Fibroblast of lung (primary cell): ENCODE data around the gene EID2B. TPM values are rescaled to one million over a fixed set of nuclear protein-coding genes. Genes with fewer than 3 reads are reported as not detected.

ENCODE experiments used
- DNase-seq, 2 donors: peaks; one replicate each; pipeline versions ENCODE4 v3.0.0 to v3.0.0-alpha.2; 2010; ENCODE audit warnings: low read depth in 2 of 2
- H2AFZ ChIP-seq: 2 replicates; pipeline ENCODE4 v1.5.1; 2012; ENCODE audit warnings: low read length, control low read depth, inconsistent platforms
- H3K27ac ChIP-seq: 2 replicates; pipeline ENCODE4 v1.5.1; 2011; ENCODE audit warnings: low read length, control low read depth; ENCODE audit not compliant: insufficient read depth
- H3K27me3 ChIP-seq: 2 replicates; pipeline ENCODE4 v1.5.1; 2011; ENCODE audit warnings: mild to moderate bottlenecking, low read length; ENCODE audit not compliant: control insufficient read depth, insufficient read depth
- H3K36me3 ChIP-seq: 2 replicates; pipeline ENCODE4 v1.5.1; 2011; ENCODE audit warnings: low read length; ENCODE audit not compliant: control insufficient read depth, insufficient read depth
- H3K4me1 ChIP-seq: 2 replicates; pipeline ENCODE4 v1.5.1; 2011; ENCODE audit warnings: low read length; ENCODE audit not compliant: control insufficient read depth, insufficient read depth; ENCODE audit errors: extremely low read depth
- H3K4me2 ChIP-seq: 2 replicates; pipeline ENCODE4 v1.5.1; 2011; ENCODE audit warnings: low read length, control low read depth; ENCODE audit not compliant: insufficient read depth; ENCODE audit errors: extremely low read depth
- H3K4me3 ChIP-seq, 4 experiments: fragments of 200-600 bp in 1 of 4; sonication (generic) in 1 of 4; replicated peaks in 1 of 4; 2 replicates each; pipeline ENCODE4 v1.5.1; 2011 to 2016; ENCODE audit warnings: low read length in 4 of 4, low read depth in 3 of 4, mild to moderate bottlenecking in 3 of 4, control low read depth in 2 of 4, inconsistent platforms in 1 of 4, mixed read lengths in 1 of 4; ENCODE audit not compliant: insufficient read depth in 1 of 4; ENCODE audit errors: control extremely low read depth in 1 of 4
- H3K79me2 ChIP-seq: 2 replicates; pipeline ENCODE4 v1.5.1; 2012; ENCODE audit warnings: mild to moderate bottlenecking, low read length, inconsistent platforms; ENCODE audit not compliant: control insufficient read depth, insufficient read depth
- H3K9ac ChIP-seq: 2 replicates; pipeline ENCODE4 v1.5.1; 2011; ENCODE audit warnings: mild to moderate bottlenecking, low read length, control low read depth; ENCODE audit not compliant: insufficient read depth
- H3K9me3 ChIP-seq: 2 replicates; pipeline ENCODE4 v1.5.1; 2012; ENCODE audit warnings: low read depth, low read length; ENCODE audit not compliant: control insufficient read depth, insufficient read depth
- H4K20me1 ChIP-seq: 2 replicates; pipeline ENCODE4 v1.5.1; 2011; ENCODE audit warnings: low read length; ENCODE audit not compliant: control insufficient read depth, insufficient read depth; ENCODE audit errors: extremely low read depth
- EZH2 ChIP-seq: IDR thresholded peaks from 2 replicates; pipeline ENCODE4 v1.5.1; 2012; ENCODE audit warnings: low read length, control low read depth, mild to moderate bottlenecking; ENCODE audit errors: missing control alignments
- polyA plus RNA-seq, 2 donors: library from polyadenylated mRNA; depleted of rRNA in 1 of 2; stranded (reverse) in 1 of 2; unstranded in 1 of 2; fragments of >200 nt; gene quantifications; 2 replicates each; pipeline ENCODE4 v1.2.1, GENCODE V29; 2011 to 2012; ENCODE audit warnings: missing spikeins in 1 of 2
- total RNA-seq: library from RNA; depleted of rRNA; stranded (reverse); fragments of >200 nt; gene quantifications from 2 replicates; pipeline ENCODE4 v1.2.1, GENCODE V29; 2014
- TF ChIP-seq, protein P1 (sequence below), 2 donors: IDR thresholded peaks in 1 of 2; conservative IDR thresholded peaks in 1 of 2; 1 replicate in 1 of 2; 2 replicates in 1 of 2; pipeline ENCODE4 v1.5.1; 2011 to 2012; ENCODE audit warnings: low read length in 2 of 2, control low read depth in 1 of 2, inconsistent platforms in 1 of 2, low read depth in 1 of 2, mild to moderate bottlenecking in 1 of 2

The EID2B gene
- total and polyA plus RNA-seq, 2 donors (not counting 1 experiment from before 2014, with no cell fraction given), result 3.4 to 4.1 TPM

DNA sequence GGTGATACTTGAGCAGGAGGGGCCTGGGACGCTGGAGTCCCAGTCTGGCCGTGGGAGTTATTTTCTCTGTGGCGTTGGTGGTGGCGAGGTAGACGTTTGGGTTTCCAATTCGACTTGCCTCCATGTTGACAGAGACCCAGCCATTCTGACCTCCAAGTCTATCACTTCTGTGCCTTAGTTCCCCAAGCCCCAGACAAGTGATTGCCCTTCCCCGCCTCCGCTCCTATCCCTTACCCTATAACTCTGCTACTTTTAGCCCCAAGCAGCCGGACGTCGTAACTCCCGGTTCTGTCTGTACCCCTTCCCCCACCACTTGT is 51.5 kb downstream of the EID2B start:
- Histone ChIP-seq H3K9ac (peak overlapping the region; percentile 96), H3K79me2 (peaks cover 18% of the 10 kb centered on the region), H3K27ac (peak overlapping the region; percentile 94), H3K4me2 (peak overlapping the region; percentile 69), H3K9me3 (no peaks in the 10 kb centered on the region), H3K27me3 (no peaks in the 10 kb centered on the region), H3K4me1 (no peaks in the 10 kb centered on the region), H2AFZ (peak overlapping the region; percentile 87), H3K4me3 (peak overlapping the region; percentile 84 to 100 (median 92)), H4K20me1 (no peaks in the 10 kb centered on the region), H3K36me3 (peaks cover 8% of the 10 kb centered on the region)
- TF ChIP-seq, protein P1, sequence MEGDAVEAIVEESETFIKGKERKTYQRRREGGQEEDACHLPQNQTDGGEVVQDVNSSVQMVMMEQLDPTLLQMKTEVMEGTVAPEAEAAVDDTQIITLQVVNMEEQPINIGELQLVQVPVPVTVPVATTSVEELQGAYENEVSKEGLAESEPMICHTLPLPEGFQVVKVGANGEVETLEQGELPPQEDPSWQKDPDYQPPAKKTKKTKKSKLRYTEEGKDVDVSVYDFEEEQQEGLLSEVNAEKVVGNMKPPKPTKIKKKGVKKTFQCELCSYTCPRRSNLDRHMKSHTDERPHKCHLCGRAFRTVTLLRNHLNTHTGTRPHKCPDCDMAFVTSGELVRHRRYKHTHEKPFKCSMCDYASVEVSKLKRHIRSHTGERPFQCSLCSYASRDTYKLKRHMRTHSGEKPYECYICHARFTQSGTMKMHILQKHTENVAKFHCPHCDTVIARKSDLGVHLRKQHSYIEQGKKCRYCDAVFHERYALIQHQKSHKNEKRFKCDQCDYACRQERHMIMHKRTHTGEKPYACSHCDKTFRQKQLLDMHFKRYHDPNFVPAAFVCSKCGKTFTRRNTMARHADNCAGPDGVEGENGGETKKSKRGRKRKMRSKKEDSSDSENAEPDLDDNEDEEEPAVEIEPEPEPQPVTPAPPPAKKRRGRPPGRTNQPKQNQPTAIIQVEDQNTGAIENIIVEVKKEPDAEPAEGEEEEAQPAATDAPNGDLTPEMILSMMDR (conservative IDR thresholded peaks at IDR 0.05 in 1 of 2, IDR thresholded peaks at IDR 0.05 in 1 of 2; ENCODE audit: low read depth in 1 of 2, low read length in 2 of 2), result no peak
- TF ChIP-seq EZH2, result no peak
- no peak for DNase-seq

Other genes starting within 250 kb of the EID2B start
- not detected in 2 replicates for gene IFNL1, start 236.4 kb downstream of the EID2B start, total RNA-seq
- not detected in 2 replicates for gene IFNL1, start 236.4 kb downstream of the EID2B start, polyA plus RNA-seq
- gene LRFN1, start 212.0 kb downstream of the EID2B start, total RNA-seq, result under 0.01 TPM in 2 replicates
- gene LRFN1, start 212.0 kb downstream of the EID2B start, polyA plus RNA-seq, result 0.06 TPM in 1 of 2 replicates, not detected in the other
- gene GMFG, start 196.8 kb downstream of the EID2B start, total RNA-seq, result 0.51 and 0.99 TPM in 2 replicates
- 8.1 and 25.0 TPM in 2 replicates for gene GMFG, start 196.8 kb downstream of the EID2B start, polyA plus RNA-seq
- 30.6 and 39.1 TPM in 2 replicates for gene SAMD4B, start 190.4 kb downstream of the EID2B start, total RNA-seq
- 33.0 and 48.8 TPM in 2 replicates for gene SAMD4B, start 190.4 kb downstream of the EID2B start, polyA plus RNA-seq
- gene PAF1, start 141.7 kb downstream of the EID2B start, total RNA-seq, result 38.8 and 46.4 TPM in 2 replicates
- 65.5 and 87.2 TPM in 2 replicates for gene PAF1, start 141.7 kb downstream of the EID2B start, polyA plus RNA-seq
- 15.4 and 23.0 TPM in 2 replicates for gene MED29, start 141.5 kb downstream of the EID2B start, total RNA-seq
- 28.9 and 37.0 TPM in 2 replicates for gene MED29, start 141.5 kb downstream of the EID2B start, polyA plus RNA-seq
- 3.1 and 5.6 TPM in 2 replicates for gene ZFP36, start 126.0 kb downstream of the EID2B start, total RNA-seq
- gene ZFP36, start 126.0 kb downstream of the EID2B start, polyA plus RNA-seq, result 11.4 and 37.3 TPM in 2 replicates
- gene PLEKHG2, start 120.2 kb downstream of the EID2B start, total RNA-seq, result 12.1 and 13.7 TPM in 2 replicates
- gene PLEKHG2, start 120.2 kb downstream of the EID2B start, polyA plus RNA-seq, result 10.1 and 13.1 TPM in 2 replicates
- 149 and 271 TPM in 2 replicates for gene RPS16, start 96.9 kb downstream of the EID2B start, total RNA-seq
- 1,704 and 1,950 TPM in 2 replicates for gene RPS16, start 96.9 kb downstream of the EID2B start, polyA plus RNA-seq
- 46.0 and 50.2 TPM in 2 replicates for gene SUPT5H, start 87.3 kb downstream of the EID2B start, total RNA-seq
- 77.8 and 87.2 TPM in 2 replicates for gene SUPT5H, start 87.3 kb downstream of the EID2B start, polyA plus RNA-seq
- 37.2 and 45.7 TPM in 2 replicates for gene TIMM50, start 52.0 kb downstream of the EID2B start, total RNA-seq
- 43.5 and 71.0 TPM in 2 replicates for gene TIMM50, start 52.0 kb downstream of the EID2B start, polyA plus RNA-seq
- gene DLL3, start 33.9 kb downstream of the EID2B start, total RNA-seq, result under 0.01 TPM in 2 replicates
- gene DLL3, start 33.9 kb downstream of the EID2B start, polyA plus RNA-seq, result 0.08 and 0.11 TPM in 2 replicates
- not detected in 2 replicates for gene SELENOV, start 17.7 kb downstream of the EID2B start, total RNA-seq
- gene SELENOV, start 17.7 kb downstream of the EID2B start, polyA plus RNA-seq, result not detected in 2 replicates
- 9.1 and 10.5 TPM in 2 replicates for gene EID2, start 7.3 kb upstream of the EID2B start, total RNA-seq
- gene EID2, start 7.3 kb upstream of the EID2B start, polyA plus RNA-seq, result 10.0 and 11.0 TPM in 2 replicates
- gene LGALS13, start 69.7 kb upstream of the EID2B start, total RNA-seq, result not detected in 2 replicates
- gene LGALS13, start 69.7 kb upstream of the EID2B start, polyA plus RNA-seq, result not detected in 2 replicates
- gene LGALS16, start 123.1 kb upstream of the EID2B start, total RNA-seq, result not detected in 2 replicates
- gene LGALS16, start 123.1 kb upstream of the EID2B start, polyA plus RNA-seq, result not detected in 2 replicates
- gene LGALS14, start 171.6 kb upstream of the EID2B start, total RNA-seq, result not detected in 2 replicates
- gene LGALS14, start 171.6 kb upstream of the EID2B start, polyA plus RNA-seq, result not detected in 2 replicates
- not detected in 2 replicates for gene CLC, start 205.2 kb upstream of the EID2B start, total RNA-seq
- gene CLC, start 205.2 kb upstream of the EID2B start, polyA plus RNA-seq, result not detected in 2 replicates
- not detected in 2 replicates for gene LEUTX, start 246.0 kb upstream of the EID2B start, total RNA-seq
- not detected in 2 replicates for gene LEUTX, start 246.0 kb upstream of the EID2B start, polyA plus RNA-seq